ENCODE results near the gene FAM83D.

The FAM83D gene

DNA sequence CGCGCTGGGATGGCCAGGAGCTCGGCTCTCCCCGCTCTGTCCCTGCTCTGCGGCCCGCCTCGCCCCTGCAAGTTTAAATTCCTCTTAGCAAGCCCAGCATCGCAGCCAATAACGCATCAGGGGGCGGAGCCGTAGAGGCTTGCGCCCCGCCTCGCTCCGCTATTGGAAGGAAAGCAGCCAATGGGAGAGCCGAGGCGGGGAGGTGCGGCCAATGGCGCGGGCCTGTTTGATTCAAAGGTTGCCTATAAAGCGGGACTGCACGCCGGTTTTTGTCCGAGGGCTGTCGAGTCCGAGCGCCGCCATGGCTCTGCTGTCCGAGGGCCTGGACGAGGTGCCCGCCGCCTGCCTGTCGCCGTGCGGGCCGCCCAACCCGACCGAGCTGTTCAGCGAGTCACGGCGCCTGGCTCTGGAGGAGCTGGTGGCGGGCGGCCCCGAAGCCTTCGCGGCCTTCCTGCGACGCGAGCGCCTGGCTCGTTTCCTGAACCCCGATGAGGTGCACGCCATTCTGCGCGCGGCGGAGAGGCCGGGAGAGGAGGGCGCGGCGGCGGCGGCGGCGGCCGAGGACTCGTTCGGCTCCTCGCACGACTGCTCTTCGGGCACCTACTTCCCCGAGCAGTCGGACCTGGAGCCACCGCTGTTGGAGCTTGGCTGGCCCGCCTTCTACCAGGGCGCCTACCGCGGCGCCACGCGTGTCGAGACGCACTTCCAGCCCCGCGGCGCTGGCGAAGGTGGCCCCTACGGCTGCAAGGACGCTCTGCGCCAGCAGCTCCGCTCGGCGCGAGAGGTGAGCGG lies at the start of gene FAM83D:
FAM83D (plus strand) TSS at position 276 of the 792 bp plus-strand sequence; CDS start at position 302, 26 bp downstream.
- peak within 1 kb of the TSS; percentile 44 for H3K27ac ChIP-seq (ENCODE audit: poor library complexity, severe bottlenecking)

DNA sequence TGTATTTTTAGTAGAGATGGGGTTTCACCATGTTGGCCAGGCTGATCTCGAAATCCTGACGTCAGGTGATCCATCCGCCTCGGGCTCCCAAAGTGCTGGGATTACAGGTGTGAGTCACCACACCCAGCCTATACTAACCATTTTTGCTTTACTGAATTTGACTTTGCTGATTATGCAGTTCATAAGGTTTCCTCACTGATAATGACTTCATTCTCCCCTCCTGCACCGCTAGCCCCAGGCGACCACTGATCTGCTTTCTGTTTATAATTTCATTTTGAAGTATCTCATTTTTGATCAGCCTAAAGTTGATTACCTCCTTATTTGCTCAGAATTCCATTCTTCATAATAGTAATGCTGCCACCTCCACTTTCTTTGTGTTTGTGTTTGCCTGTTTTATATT lies 48.7 kb upstream of the FAM83D start:
- 0 out of 3 replicates have a peak, but pooled peaks have one; percentile 10 for ATAC-seq (ENCODE audit: low read depth)
- Histone ChIP-seq H3K36me3 (ENCODE audit: low read depth) (no peaks in the 10 kb centered on the region), H3K4me1 (ENCODE audit: insufficient read depth, poor library complexity, severe bottlenecking) (no peaks in the 10 kb centered on the region), H3K27ac (ENCODE audit: poor library complexity, severe bottlenecking) (no peak overlapping the region), H3K27me3 (ENCODE audit: insufficient read depth, poor library complexity, severe bottlenecking) (no peaks in the 10 kb centered on the region), H3K9me3 (ENCODE audit: severe bottlenecking) (no peaks in the 10 kb centered on the region), H3K4me3 (ENCODE audit: severe bottlenecking) (no peak overlapping the region)
- TF ChIP-seq, protein P1, sequence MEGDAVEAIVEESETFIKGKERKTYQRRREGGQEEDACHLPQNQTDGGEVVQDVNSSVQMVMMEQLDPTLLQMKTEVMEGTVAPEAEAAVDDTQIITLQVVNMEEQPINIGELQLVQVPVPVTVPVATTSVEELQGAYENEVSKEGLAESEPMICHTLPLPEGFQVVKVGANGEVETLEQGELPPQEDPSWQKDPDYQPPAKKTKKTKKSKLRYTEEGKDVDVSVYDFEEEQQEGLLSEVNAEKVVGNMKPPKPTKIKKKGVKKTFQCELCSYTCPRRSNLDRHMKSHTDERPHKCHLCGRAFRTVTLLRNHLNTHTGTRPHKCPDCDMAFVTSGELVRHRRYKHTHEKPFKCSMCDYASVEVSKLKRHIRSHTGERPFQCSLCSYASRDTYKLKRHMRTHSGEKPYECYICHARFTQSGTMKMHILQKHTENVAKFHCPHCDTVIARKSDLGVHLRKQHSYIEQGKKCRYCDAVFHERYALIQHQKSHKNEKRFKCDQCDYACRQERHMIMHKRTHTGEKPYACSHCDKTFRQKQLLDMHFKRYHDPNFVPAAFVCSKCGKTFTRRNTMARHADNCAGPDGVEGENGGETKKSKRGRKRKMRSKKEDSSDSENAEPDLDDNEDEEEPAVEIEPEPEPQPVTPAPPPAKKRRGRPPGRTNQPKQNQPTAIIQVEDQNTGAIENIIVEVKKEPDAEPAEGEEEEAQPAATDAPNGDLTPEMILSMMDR (IDR thresholded peaks at IDR 0.05; ENCODE audit: poor library complexity, severe bottlenecking), result no peak
- no peak for DNase-seq (ENCODE audit: low spot score)

More for the DNA sequence above, at the start of gene FAM83D:
- H3K27me3 ChIP-seq (ENCODE audit: insufficient read depth, poor library complexity, severe bottlenecking), result peaks cover under 1% of the 10 kb centered on the region
- no peaks in the 10 kb centered on the region for H3K9me3 ChIP-seq (ENCODE audit: severe bottlenecking)
- peak within 1 kb of the TSS; percentile 79 for H3K4me3 ChIP-seq (ENCODE audit: severe bottlenecking)
- TF ChIP-seq, protein P1 (IDR thresholded peaks at IDR 0.05; ENCODE audit: poor library complexity, severe bottlenecking), result peak; percentile 97
- peak; percentile 91 for ATAC-seq (ENCODE audit: low read depth)
- DNase-seq (ENCODE audit: low spot score), result peak; percentile 100
- H3K36me3 ChIP-seq (ENCODE audit: low read depth), result peaks cover 11% of the 10 kb centered on the region
- peaks cover 15% of the 10 kb centered on the region for H3K4me1 ChIP-seq (ENCODE audit: insufficient read depth, poor library complexity, severe bottlenecking)

- no peaks in the 10 kb centered on the region for H3K36me3 ChIP-seq (ENCODE audit: low read depth)
- ATAC-seq (ENCODE audit: low read depth) (peak; percentile 65), DNase-seq (ENCODE audit: low spot score) (peak; percentile 77)
- H3K4me3 ChIP-seq (ENCODE audit: severe bottlenecking), result no peak overlapping the region
- no peaks in the 10 kb centered on the region for H3K27me3 ChIP-seq (ENCODE audit: insufficient read depth, poor library complexity, severe bottlenecking)
- no peak overlapping the region for H3K27ac ChIP-seq (ENCODE audit: poor library complexity, severe bottlenecking)
- no peaks in the 10 kb centered on the region for H3K9me3 ChIP-seq (ENCODE audit: severe bottlenecking)
- TF ChIP-seq, protein P1 (IDR thresholded peaks at IDR 0.05; ENCODE audit: poor library complexity, severe bottlenecking), result no peak
- H3K4me1 ChIP-seq (ENCODE audit: insufficient read depth, poor library complexity, severe bottlenecking), result no peaks in the 10 kb centered on the region
Measured at GRCh38 chr20:38878866-38879265, 47.4 kb upstream of the FAM83D start.

- H3K4me1 ChIP-seq (ENCODE audit: insufficient read depth, poor library complexity, severe bottlenecking), result no peaks in the 10 kb centered on the region
- no peaks in the 10 kb centered on the region for H3K36me3 ChIP-seq (ENCODE audit: low read depth)
- no peaks in the 10 kb centered on the region for H3K9me3 ChIP-seq (ENCODE audit: severe bottlenecking)
- TF ChIP-seq, protein P1 (IDR thresholded peaks at IDR 0.05; ENCODE audit: poor library complexity, severe bottlenecking), result no peak
- H3K4me3 ChIP-seq (ENCODE audit: severe bottlenecking), result no peak overlapping the region
- H3K27ac ChIP-seq (ENCODE audit: poor library complexity, severe bottlenecking), result no peak overlapping the region
- DNase-seq (ENCODE audit: low spot score) (peak; percentile 78), ATAC-seq (ENCODE audit: low read depth) (no peak; the same call in 2 of the 3 replicates)
- no peaks in the 10 kb centered on the region for H3K27me3 ChIP-seq (ENCODE audit: insufficient read depth, poor library complexity, severe bottlenecking)
Measured at GRCh38 chr20:38880952-38881735, 45.1 kb upstream of the FAM83D start.
